GM18861 (cell line): ENCODE measurements around the gene RMC1.

Experiments used
- ATAC-seq: cut with Tn5 transposase; IDR thresholded peaks from one replicate; pipeline ENCODE4 v1.9.1; 2021; ENCODE audit not compliant: unreplicated experiment

RMC1 gene

GRCh38 chr18:23529604-23530003, 26.3 kb downstream of the RMC1 start:
- ATAC-seq, result no peak

- ATAC-seq, result no peak
Measured at GRCh38 chr18:23530195-23530594, 26.9 kb downstream of the RMC1 start.

- ATAC-seq, result no peak
Measured at GRCh38 chr18:23531912-23532311, 28.6 kb downstream of the RMC1 start.

- ATAC-seq, result no peak
Measured at GRCh38 chr18:23532848-23533247, 29.5 kb downstream of the RMC1 start.

GRCh38 chr18:23534276-23534675, 31.0 kb downstream of the RMC1 start:
- no peak for ATAC-seq

GRCh38 chr18:23536204-23536603, 32.9 kb downstream of the RMC1 start:
- no peak for ATAC-seq

- no peak for ATAC-seq
Measured at GRCh38 chr18:23537274-23537673, 34.0 kb downstream of the RMC1 start.

- ATAC-seq, result no peak
Measured at GRCh38 chr18:23538001-23538400, 34.7 kb downstream of the RMC1 start.

GRCh38 chr18:23538870-23539269, 35.6 kb downstream of the RMC1 start:
- no peak for ATAC-seq

- no peak for ATAC-seq
Measured at GRCh38 chr18:23539296-23539695, 36.0 kb downstream of the RMC1 start.

- ATAC-seq, result no peak
Measured at GRCh38 chr18:23539911-23540525, 36.7 kb downstream of the RMC1 start.

GRCh38 chr18:23540867-23541266, 37.6 kb downstream of the RMC1 start:
- peak; percentile 59 for ATAC-seq

- ATAC-seq, result no peak
Measured at GRCh38 chr18:23541349-23542093, 38.2 kb downstream of the RMC1 start.

- ATAC-seq, result no peak
Measured at GRCh38 chr18:23542461-23542860, 39.1 kb downstream of the RMC1 start.

GRCh38 chr18:23545247-23545789, 42.0 kb downstream of the RMC1 start:
- ATAC-seq, result no peak

GRCh38 chr18:23547306-23547705, 44.0 kb downstream of the RMC1 start:
- no peak for ATAC-seq

GRCh38 chr18:23547846-23548245, 44.5 kb downstream of the RMC1 start:
- ATAC-seq, result no peak

- ATAC-seq, result no peak
Measured at GRCh38 chr18:23548275-23548674, 45.0 kb downstream of the RMC1 start.

- no peak for ATAC-seq
Measured at GRCh38 chr18:23548719-23549118, 45.4 kb downstream of the RMC1 start.

- ATAC-seq, result no peak
Measured at GRCh38 chr18:23550898-23551297, 47.6 kb downstream of the RMC1 start.

GRCh38 chr18:23551978-23552377, 48.7 kb downstream of the RMC1 start:
- no peak for ATAC-seq

GRCh38 chr18:23552505-23552904, 49.2 kb downstream of the RMC1 start:
- no peak for ATAC-seq
